NCI-H1417 (cell line): ENCODE data around the gene OSBPL3.
"Not testable (repeated sequence)": the region's sequence is repeated elsewhere in the genome, so short reads cannot be mapped to it uniquely, and the experiment has no call there.

Source experiments
- DNase-seq, 3 experiments: peaks; one replicate each; lab custom pipeline; 2025; lab: John Stamatoyannopoulos, UW

Gene OSBPL3

DNA sequence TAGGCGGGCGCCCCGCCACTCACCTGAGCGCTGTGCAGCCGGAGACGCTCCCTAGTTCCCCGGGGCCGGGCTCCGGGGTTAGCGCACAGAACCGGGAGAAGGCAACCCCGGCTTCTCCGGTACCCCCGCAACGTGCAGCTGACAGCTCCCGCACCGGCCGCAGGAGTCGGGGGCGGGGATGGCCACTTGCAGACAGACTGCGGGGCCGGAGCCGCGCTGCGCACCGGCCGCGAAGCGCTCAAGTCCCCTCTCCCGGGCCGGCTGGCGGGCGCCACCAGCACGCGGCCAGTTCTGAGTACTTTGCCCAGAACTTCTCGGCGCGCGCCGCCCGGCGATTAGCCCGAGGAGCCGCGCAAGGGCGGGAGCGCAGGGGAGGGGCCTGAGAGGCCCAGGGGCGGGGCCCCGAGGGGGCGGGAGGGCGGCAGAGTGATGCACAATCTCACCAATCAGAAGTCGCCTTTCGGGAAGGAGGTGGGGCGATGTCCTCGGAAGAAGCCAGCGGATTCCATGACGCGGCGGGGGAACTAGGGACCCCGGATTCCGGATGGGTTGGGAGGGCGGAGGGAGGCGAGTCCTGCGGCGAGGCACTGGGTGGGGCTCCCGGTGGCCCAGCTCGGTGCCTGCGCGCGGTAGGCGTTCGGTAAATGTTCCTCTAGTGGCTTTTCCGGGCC lies at the start of gene OSBPL3:
OSBPL3 (minus strand) TSS at position 316 of the 671 bp plus-strand sequence. CDS start 87,706 bp downstream, outside the sequence.
- DNase-seq = peak; percentile 90 to 97 (median 95)

DNA sequence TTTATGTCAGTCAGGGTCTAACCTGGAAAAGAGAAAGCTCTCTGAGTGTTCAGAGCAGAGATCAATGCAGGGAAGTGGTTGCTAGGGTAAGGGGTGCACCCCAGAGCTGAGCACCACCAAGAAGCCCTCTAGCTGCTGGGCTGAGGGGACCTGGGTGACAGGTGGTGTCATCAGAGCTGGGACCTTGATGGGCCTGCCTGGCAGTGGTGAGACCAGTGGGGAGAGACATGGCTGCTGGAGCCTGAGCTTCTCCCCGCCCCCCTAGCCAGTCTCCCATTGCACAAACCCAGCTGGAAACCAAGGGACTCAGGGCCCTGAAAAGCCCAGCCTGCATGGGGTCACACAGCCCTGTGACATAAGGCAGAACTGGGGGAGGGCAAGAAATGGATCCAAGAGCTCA lies 49.1 kb upstream of the OSBPL3 start:
- peak in 1 of 3 experiments; percentile 71 for DNase-seq

- DNase-seq = peak in 2 of 3 experiments; percentile 77 to 97
These were observed 48.5 kb upstream of the OSBPL3 start for GRCh38 chr7:25028370-25029021.

DNA sequence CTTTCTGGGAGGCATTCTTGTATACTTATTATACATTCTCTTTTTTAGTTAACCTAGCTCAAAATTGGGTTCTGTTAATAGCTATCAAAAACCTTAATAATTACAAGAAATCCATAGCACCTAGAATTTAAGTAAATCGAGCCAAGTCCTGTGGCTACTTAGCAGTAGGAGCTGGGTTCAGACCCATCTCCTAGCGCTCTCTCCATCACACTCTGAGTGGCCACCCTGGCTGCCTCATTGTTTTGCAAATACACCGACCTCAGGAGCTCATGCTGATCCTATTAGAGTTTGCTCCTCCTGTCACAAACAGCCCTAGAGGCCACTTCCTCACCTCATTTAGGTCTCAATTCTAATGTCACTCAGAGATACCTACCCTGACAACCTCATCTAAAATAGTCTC lies 46.2 kb upstream of the OSBPL3 start:
- no peak for DNase-seq

- no peak for DNase-seq
These were observed 45.3 kb upstream of the OSBPL3 start for GRCh38 chr7:25025218-25025671.

- DNase-seq = no peak
These were observed 44.1 kb upstream of the OSBPL3 start for GRCh38 chr7:25024066-25024465.

GRCh38 chr7:25017671-25018070 lies 37.7 kb upstream of the OSBPL3 start:
- not testable (repeated sequence) for DNase-seq

- DNase-seq = no peak
These were observed 34.8 kb upstream of the OSBPL3 start for GRCh38 chr7:25014756-25015155.

DNA sequence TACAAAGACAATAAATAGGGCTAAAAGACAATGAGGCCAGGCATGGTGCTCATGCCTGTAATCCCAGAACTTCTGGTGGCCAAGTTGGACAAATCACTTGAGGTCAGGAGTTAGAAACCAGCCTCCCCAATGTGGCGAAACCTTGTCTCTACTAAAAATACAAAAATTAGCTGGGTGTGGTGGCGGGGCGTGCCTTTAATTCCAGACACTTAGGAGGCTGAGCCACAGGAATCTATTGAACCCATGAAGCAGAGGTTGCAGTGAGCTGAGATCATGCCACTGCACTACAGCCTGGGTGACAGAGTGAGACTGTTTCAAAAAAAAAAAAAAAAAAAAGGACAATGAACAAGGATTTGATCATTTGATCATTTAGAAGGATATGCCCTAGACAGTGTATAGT lies 32.7 kb upstream of the OSBPL3 start:
- not testable (repeated sequence) for DNase-seq

GRCh38 chr7:25012254-25012653 lies 32.3 kb upstream of the OSBPL3 start:
- no peak for DNase-seq

DNA sequence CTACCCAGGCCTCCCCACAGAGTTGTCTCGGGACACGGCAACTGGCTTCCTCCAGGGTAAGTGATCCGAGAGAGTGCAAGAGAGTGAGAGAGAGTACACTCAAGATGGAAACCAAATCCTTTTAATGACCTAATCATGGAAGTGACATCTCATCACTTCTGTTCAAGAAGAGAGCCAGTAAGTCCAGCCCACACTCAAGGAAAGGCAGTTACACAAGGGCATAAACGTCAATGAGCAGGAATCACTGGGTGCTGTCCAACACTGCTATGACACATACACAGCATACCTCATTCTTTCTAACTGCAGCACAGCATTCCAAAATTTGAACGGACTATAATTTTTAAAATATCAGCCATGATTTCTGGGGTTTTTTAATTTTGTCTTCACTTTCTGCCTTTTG lies 29.3 kb upstream of the OSBPL3 start:
- DNase-seq = no peak

- DNase-seq = no peak
These were observed 27.7 kb upstream of the OSBPL3 start for GRCh38 chr7:25007668-25008067.

- no peak for DNase-seq
These were observed 26.3 kb upstream of the OSBPL3 start for GRCh38 chr7:25006276-25006675.

GRCh38 chr7:25005658-25006057 lies 25.7 kb upstream of the OSBPL3 start:
- DNase-seq = no peak

DNA sequence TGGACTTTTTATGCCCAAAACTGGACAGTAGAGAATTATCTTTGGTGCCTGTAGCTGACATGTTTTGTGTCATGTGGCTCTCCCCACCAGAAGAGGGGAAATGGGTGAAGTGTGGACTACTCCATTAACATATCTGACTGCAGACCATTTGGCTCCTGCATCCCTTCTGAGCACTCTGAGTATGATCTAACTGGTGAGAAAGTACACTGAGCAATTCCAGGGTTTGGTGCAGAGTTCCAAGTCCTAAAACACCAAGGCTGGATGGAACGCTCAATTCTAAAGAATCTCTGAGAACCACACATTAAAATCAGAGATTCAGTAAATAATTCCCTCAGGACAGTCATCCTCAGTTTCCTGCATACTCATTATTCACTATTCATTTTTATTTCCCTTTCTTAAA lies 22.8 kb upstream of the OSBPL3 start:
- DNase-seq = no peak

GRCh38 chr7:24995466-24995865 lies 15.5 kb upstream of the OSBPL3 start:
- DNase-seq = peak in 1 of 3 experiments; percentile 32

DNA sequence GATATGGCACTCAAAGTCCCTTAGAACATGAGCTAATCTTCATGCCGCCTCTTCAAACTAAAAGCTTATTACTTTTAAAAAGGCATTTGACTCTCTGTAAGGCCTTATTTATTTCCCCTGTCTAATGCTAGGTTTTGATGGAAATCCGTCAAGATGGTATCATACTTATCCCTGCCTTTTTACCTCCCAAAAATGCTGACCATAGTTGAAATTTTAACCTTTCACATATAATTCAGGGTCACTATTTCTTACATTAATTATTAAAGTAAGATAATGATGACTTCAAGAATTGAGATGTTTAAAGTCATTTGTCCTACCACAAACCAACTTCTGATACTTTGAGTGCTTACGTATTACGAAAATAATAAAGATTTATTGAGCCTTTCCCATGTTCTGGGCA lies 12.3 kb upstream of the OSBPL3 start:
- no peak for DNase-seq

DNA sequence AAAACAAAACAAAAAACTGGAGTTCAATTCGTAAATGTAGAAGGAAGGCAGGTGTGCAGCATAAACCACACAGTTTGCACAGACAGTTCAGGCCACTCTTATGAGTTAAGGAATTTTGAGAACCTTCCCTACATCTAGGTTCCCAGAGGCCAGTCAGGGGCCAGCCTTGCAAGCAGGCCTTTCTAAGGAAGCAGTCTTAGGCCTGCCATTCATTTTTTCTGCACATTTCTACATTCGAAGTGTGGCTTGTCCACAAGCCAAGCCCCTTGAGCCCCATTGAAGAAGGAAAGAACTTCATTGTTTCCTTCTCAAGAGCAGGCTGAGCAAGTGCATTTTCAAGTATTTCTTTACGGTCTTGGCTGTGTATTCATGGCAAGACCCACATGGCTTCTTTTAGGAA lies 11.4 kb upstream of the OSBPL3 start:
- DNase-seq = no peak

GRCh38 chr7:24987331-24987842 lies 7.4 kb upstream of the OSBPL3 start:
- no peak for DNase-seq

DNA sequence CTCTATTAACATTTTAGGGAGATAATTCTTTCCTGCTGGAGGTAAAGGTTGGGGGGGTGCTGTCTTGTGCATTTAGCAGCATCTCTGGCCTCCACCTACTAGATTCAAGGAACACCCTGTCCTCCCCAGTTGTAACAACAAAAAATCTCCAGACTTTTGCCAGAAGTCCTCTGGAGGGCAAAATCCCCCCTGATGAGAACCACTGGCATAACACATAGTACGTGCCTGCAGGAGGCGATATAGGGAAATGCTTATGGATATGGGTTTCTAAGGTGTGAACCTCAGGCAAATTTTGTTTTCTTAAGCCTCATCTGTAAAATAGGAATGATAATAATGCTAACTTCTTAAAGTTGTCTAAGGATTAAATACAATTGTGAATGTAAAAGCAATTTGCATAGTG lies 2.9 kb upstream of the OSBPL3 start:
- peak in 1 of 3 experiments; percentile 30 for DNase-seq

- DNase-seq = peak; percentile 35 to 81 (median 67)
These were observed 1.4 kb upstream of the OSBPL3 start for GRCh38 chr7:24981171-24981951.

DNA sequence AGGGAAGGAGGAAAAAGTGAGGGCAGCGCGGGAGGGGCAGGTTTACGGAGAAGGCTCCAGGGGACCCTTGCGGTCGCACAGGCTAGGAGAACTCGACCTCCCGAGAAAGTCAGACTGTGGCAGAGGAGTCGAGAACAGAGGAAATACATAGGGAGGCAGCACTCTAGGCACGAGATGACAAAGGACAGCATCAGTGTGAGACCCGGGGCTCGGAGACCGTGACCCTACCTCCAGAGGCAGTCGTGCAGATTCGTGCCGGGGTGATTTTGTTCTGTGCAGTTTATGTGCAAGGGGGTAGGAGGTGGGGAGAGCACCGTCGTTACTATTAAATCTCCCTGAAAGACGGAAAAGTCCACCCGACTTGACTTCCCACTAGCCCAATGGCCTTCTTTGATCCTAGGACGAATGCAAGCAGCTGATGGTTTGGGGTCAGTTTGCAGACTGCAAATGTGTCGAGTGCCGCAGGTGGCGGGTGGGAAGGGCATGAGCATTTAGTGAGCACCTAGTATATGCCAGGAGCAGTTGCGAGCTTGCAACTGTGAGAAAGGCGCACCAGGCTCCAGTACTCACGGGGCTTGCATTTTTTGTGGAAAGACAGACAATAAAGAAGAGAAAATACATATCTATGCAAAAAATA lies 674 bp upstream of the OSBPL3 start:
- DNase-seq = peak in 1 of 3 experiments; percentile 63
